HCT116 (cell line): Measurements from ENCODE around the gene PACRG. TPM values are rescaled to one million over a fixed set of nuclear protein-coding genes. Genes with fewer than 3 reads are reported as not detected.

ENCODE experiments used
- ATAC-seq: fragments of 200-7000 bp; cut with Tn5 transposase; 2 replicates; pipeline ENCODE4 v1.9.1; 2020; ENCODE audit warnings: mild to moderate bottlenecking, moderate library complexity
- BruUV-seq: library from RNA; stranded (reverse); fragments of 400-500 nt; replicated peaks from 2 replicates; lab custom pipeline; 2021; lab: Mats Ljungman, UMichigan
- CTCF ChIA-PET: fragments of 300-600 bp; sonication (Branson Sonifier 250); formaldehyde crosslinking; loops from one replicate; lab custom pipeline; 2021; ENCODE audit warnings: antibody characterized with exemption; lab: Charles Lee
- POLR2A ChIA-PET: fragments of 300-600, 350-600 bp; sonication (Branson Sonifier 250); formaldehyde crosslinking; loops from one replicate; lab custom pipeline; 2021; ENCODE audit warnings: antibody characterized with exemption; lab: Charles Lee
- RAD21 ChIA-PET, 2 experiments: fragments of 300-600 bp; sonication (Branson Sonifier 250); formaldehyde crosslinking; loops; one replicate each; lab custom pipeline; 2023; ENCODE audit warnings: low total read pairs in 2 of 2; ENCODE audit not compliant: uncharacterized antibody in 2 of 2, unreplicated experiment in 2 of 2, low non-redundant PET in 1 of 2; lab: Charles Lee
- DNase-seq: peaks from one replicate; pipeline ENCODE4 v3.0.0-alpha.2; 2010; ENCODE audit warnings: low read depth, low spot score
- H2AFZ ChIP-seq: fragments of 200-600 bp; shearing (Covaris generic), sonication (generic); 2 replicates; pipeline ENCODE4 v1.6.1; 2017; ENCODE audit warnings: low read depth, mixed run types, mixed read lengths, antibody characterized with exemption, low read length; ENCODE audit not compliant: poor library complexity, severe bottlenecking
- H3K27ac ChIP-seq: 2 replicates; pipeline ENCODE4 v1.5.1; 2012; ENCODE audit warnings: low read depth, low read length
- H3K27me3 ChIP-seq: fragments of 200-600 bp; sonication (generic); 2 replicates; pipeline ENCODE4 v1.6.1; 2016; ENCODE audit warnings: mixed run types, low read length, mixed read lengths; ENCODE audit not compliant: insufficient read depth
- H3K36me3 ChIP-seq, 2 experiments: fragments of 200-500 bp in 1 of 2; fragments of 200-600 bp in 1 of 2; sonication (Bioruptor generic) in 1 of 2; sonication (generic) in 1 of 2; 2 replicates each; pipeline versions ENCODE4 v1.5.1 to v1.6.1; 2014 to 2016; ENCODE audit warnings: low read length in 2 of 2, inconsistent platforms in 1 of 2, mixed read lengths in 1 of 2, mixed run types in 1 of 2; ENCODE audit not compliant: insufficient read depth in 2 of 2, control insufficient read depth in 1 of 2
- H3K4me1 ChIP-seq, 2 experiments: fragments of 200-600 bp in 1 of 2; sonication (generic) in 1 of 2; 2 replicates each; pipeline versions ENCODE4 v1.5.1 to v1.6.1; 2012 to 2017; ENCODE audit warnings: low read length in 2 of 2, inconsistent platforms in 1 of 2, mild to moderate bottlenecking in 1 of 2, mixed read lengths in 1 of 2, mixed run types in 1 of 2, moderate library complexity in 1 of 2; ENCODE audit not compliant: insufficient read depth in 2 of 2, control insufficient read depth in 1 of 2
- H3K4me2 ChIP-seq: fragments of 200-600 bp; sonication (generic); 2 replicates; pipeline ENCODE4 v1.6.1; 2017; ENCODE audit warnings: mixed run types, low read length, mixed read lengths
- H3K4me3 ChIP-seq, 2 experiments: fragments of 200-600 bp in 1 of 2; sonication (generic) in 1 of 2; replicated peaks in 1 of 2; 2 replicates each; pipeline ENCODE4 v1.5.1; 2011 to 2016; ENCODE audit warnings: low read length in 2 of 2, control low read depth in 1 of 2, low read depth in 1 of 2, mild to moderate bottlenecking in 1 of 2, mixed read lengths in 1 of 2, mixed run types in 1 of 2
- H3K79me2 ChIP-seq: fragments of 200-600 bp; sonication (generic); 2 replicates; pipeline ENCODE4 v1.6.1; 2017; ENCODE audit warnings: mild to moderate bottlenecking, mixed run types, low read length, moderate library complexity, mixed read lengths; ENCODE audit not compliant: insufficient read depth
- H3K9ac ChIP-seq: fragments of 200-600 bp; sonication (generic); 2 replicates; pipeline ENCODE4 v1.6.1; 2016; ENCODE audit warnings: low read length, mixed read lengths
- H3K9me2 ChIP-seq: fragments of 200-600 bp; sonication (generic), shearing (Covaris generic); 2 replicates; pipeline ENCODE4 v1.6.1; 2017; ENCODE audit warnings: mixed run types, mild to moderate bottlenecking, moderate library complexity; ENCODE audit not compliant: insufficient read depth
- H3K9me3 ChIP-seq, 2 experiments: fragments of 200-500 bp in 1 of 2; fragments of 200-600 bp in 1 of 2; sonication (Bioruptor generic) in 1 of 2; sonication (generic) in 1 of 2; 2 replicates each; pipeline ENCODE4 v1.6.1; 2014 to 2017; ENCODE audit warnings: low read length in 2 of 2, mixed read lengths in 2 of 2, inconsistent platforms in 1 of 2, low read depth in 1 of 2, mild to moderate bottlenecking in 1 of 2, mixed run types in 1 of 2, moderate library complexity in 1 of 2; ENCODE audit not compliant: control insufficient read depth in 1 of 2, insufficient read depth in 1 of 2
- H4K20me1 ChIP-seq: fragments of 200-600 bp; sonication (generic), shearing (Covaris generic); 2 replicates; pipeline ENCODE4 v1.6.1; 2017; ENCODE audit warnings: mixed run types, mild to moderate bottlenecking, moderate library complexity; ENCODE audit not compliant: insufficient read depth
- EGR1 ChIP-seq: IDR thresholded peaks from 2 replicates; pipeline ENCODE4 v1.6.1; 2012; ENCODE audit warnings: low read depth
- ELF1 ChIP-seq: IDR thresholded peaks from 2 replicates; pipeline ENCODE4 v1.6.1; 2012; ENCODE audit warnings: low read depth, borderline replicate concordance
- POLR2A ChIP-seq: IDR thresholded peaks from 2 replicates; pipeline ENCODE4 v1.7.0; 2011; ENCODE audit warnings: borderline replicate concordance; ENCODE audit not compliant: insufficient read depth, insufficient read length; ENCODE audit errors: extremely low read depth
- SRF ChIP-seq: IDR thresholded peaks from 2 replicates; pipeline ENCODE4 v1.6.1; 2012; ENCODE audit warnings: low read depth
- TCF7L2 ChIP-seq: IDR thresholded peaks from 2 replicates; pipeline ENCODE4 v1.7.0; 2011; ENCODE audit warnings: borderline replicate concordance, inconsistent platforms; ENCODE audit not compliant: insufficient read depth, insufficient read length; ENCODE audit errors: extremely low read depth
- YY1 ChIP-seq: IDR thresholded peaks from 2 replicates; pipeline ENCODE4 v1.6.1; 2011; ENCODE audit warnings: low read length, low read depth, moderate library complexity, mild to moderate bottlenecking; ENCODE audit not compliant: insufficient replicate concordance; ENCODE audit errors: extremely low read depth
- intact Hi-C: fragments of 100-400 bp; cut with micrococcal nuclease; formaldehyde crosslinking; loops from 2 replicates; pipeline ENCODE4 v1.10.0; 2022
- total RNA-seq: library from RNA; stranded (reverse); gene quantifications from one replicate; pipeline ENCODE4 v1.2.1, GENCODE V29; 2021; ENCODE audit not compliant: unreplicated experiment
- TF ChIP-seq, protein P1 (sequence below), 3 experiments: fragments of 200-600 bp in 1 of 3; sonication (generic) in 1 of 3; IDR thresholded peaks in 2 of 3; conservative IDR thresholded peaks in 1 of 3; 2 replicates each; pipeline ENCODE4 v1.5.1; 2012 to 2017; ENCODE audit warnings: low read depth in 2 of 3, low read length in 2 of 3, antibody characterized with exemption in 1 of 3, borderline replicate concordance in 1 of 3, control low read depth in 1 of 3, mild to moderate bottlenecking in 1 of 3, mixed read lengths in 1 of 3, mixed run types in 1 of 3, moderate library complexity in 1 of 3; ENCODE audit not compliant: insufficient read depth in 1 of 3
- TF ChIP-seq, protein P2 (sequence below): IDR thresholded peaks from 2 replicates; pipeline ENCODE4 v1.6.1; 2012

The PACRG gene
- total RNA-seq, 1 experiment from 2014 or later, result 0.71 TPM

GRCh38 chr6:163162874-163163213 is 435.1 kb downstream of the PACRG start:
- Histone ChIP-seq H3K9me2 (no peaks in the 10 kb centered on the region), H3K4me2 (no peak overlapping the region), H3K9me3 (no peaks in the 10 kb centered on the region), H4K20me1 (no peaks in the 10 kb centered on the region), H3K36me3 (no peaks in the 10 kb centered on the region), H3K27me3 (no peaks in the 10 kb centered on the region), H3K9ac (no peak overlapping the region)
- RAD21 ChIA-PET, result no interaction called here
- ATAC-seq, result no peak
- TF ChIP-seq ELF1 (no peak), POLR2A (no peak)
- TF ChIP-seq, all 23 proteins: peak for 0
- H3K4me3 ChIP-seq, result no peak overlapping the region
- ChIA-PET POLR2A (no interaction called here), CTCF (no interaction called here)
- no peaks in the 10 kb centered on the region for H3K4me1 ChIP-seq
- intact Hi-C loops, result no loop called here
- no peak overlapping the region for H3K27ac ChIP-seq
- BruUV-seq, result no TSS peak
- H3K79me2 ChIP-seq, result no peaks in the 10 kb centered on the region
- H2AFZ ChIP-seq, result no peak overlapping the region
- DNase-seq, result no peak

- no peaks in the 10 kb centered on the region for H3K27me3 ChIP-seq
- no peaks in the 10 kb centered on the region for H3K9me3 ChIP-seq
- TF ChIP-seq YY1 (no peak), SRF (no peak), TCF7L2 (no peak), EGR1 (no peak)
- TF ChIP-seq, protein P1, sequence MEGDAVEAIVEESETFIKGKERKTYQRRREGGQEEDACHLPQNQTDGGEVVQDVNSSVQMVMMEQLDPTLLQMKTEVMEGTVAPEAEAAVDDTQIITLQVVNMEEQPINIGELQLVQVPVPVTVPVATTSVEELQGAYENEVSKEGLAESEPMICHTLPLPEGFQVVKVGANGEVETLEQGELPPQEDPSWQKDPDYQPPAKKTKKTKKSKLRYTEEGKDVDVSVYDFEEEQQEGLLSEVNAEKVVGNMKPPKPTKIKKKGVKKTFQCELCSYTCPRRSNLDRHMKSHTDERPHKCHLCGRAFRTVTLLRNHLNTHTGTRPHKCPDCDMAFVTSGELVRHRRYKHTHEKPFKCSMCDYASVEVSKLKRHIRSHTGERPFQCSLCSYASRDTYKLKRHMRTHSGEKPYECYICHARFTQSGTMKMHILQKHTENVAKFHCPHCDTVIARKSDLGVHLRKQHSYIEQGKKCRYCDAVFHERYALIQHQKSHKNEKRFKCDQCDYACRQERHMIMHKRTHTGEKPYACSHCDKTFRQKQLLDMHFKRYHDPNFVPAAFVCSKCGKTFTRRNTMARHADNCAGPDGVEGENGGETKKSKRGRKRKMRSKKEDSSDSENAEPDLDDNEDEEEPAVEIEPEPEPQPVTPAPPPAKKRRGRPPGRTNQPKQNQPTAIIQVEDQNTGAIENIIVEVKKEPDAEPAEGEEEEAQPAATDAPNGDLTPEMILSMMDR (IDR thresholded peaks at IDR 0.05 in 2 of 3, conservative IDR thresholded peaks at IDR 0.05 in 1 of 3; ENCODE audit: borderline replicate concordance in 1 of 3, insufficient read depth in 1 of 3, low read depth in 2 of 3, low read length in 2 of 3), result no peak
- TF ChIP-seq, protein P2, sequence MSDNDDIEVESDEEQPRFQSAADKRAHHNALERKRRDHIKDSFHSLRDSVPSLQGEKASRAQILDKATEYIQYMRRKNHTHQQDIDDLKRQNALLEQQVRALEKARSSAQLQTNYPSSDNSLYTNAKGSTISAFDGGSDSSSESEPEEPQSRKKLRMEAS, result no peak
- DNase-seq (no peak), ATAC-seq (no peak)
- no TSS peak for BruUV-seq
- H3K4me1 ChIP-seq, result no peaks in the 10 kb centered on the region
- no peak overlapping the region for H3K4me2 ChIP-seq
- intact Hi-C loops, result no loop called here
- no peak overlapping the region for H3K4me3 ChIP-seq
- no peak overlapping the region for H2AFZ ChIP-seq
- no peak overlapping the region for H3K27ac ChIP-seq
- ChIA-PET POLR2A (no interaction called here), RAD21 (no interaction called here), CTCF (no interaction called here)
- H4K20me1 ChIP-seq, result no peaks in the 10 kb centered on the region
- no peaks in the 10 kb centered on the region for H3K79me2 ChIP-seq
- no peak overlapping the region for H3K9ac ChIP-seq
- H3K36me3 ChIP-seq, result no peaks in the 10 kb centered on the region
- H3K9me2 ChIP-seq, result no peaks in the 10 kb centered on the region
Measured at GRCh38 chr6:163164175-163164900, 436.6 kb downstream of the PACRG start.
